GM21737 (cell line): Measurements from ENCODE around the gene SGF29.
"Not testable (repeated sequence)": the region's sequence is repeated elsewhere in the genome, so short reads cannot be mapped to it uniquely, and the experiment has no call there.

Experiments
- ATAC-seq: cut with Tn5 transposase; IDR thresholded peaks from one replicate; pipeline ENCODE4 v1.9.1; 2021; ENCODE audit warnings: mild to moderate bottlenecking, moderate library complexity; ENCODE audit not compliant: unreplicated experiment

The SGF29 gene

DNA sequence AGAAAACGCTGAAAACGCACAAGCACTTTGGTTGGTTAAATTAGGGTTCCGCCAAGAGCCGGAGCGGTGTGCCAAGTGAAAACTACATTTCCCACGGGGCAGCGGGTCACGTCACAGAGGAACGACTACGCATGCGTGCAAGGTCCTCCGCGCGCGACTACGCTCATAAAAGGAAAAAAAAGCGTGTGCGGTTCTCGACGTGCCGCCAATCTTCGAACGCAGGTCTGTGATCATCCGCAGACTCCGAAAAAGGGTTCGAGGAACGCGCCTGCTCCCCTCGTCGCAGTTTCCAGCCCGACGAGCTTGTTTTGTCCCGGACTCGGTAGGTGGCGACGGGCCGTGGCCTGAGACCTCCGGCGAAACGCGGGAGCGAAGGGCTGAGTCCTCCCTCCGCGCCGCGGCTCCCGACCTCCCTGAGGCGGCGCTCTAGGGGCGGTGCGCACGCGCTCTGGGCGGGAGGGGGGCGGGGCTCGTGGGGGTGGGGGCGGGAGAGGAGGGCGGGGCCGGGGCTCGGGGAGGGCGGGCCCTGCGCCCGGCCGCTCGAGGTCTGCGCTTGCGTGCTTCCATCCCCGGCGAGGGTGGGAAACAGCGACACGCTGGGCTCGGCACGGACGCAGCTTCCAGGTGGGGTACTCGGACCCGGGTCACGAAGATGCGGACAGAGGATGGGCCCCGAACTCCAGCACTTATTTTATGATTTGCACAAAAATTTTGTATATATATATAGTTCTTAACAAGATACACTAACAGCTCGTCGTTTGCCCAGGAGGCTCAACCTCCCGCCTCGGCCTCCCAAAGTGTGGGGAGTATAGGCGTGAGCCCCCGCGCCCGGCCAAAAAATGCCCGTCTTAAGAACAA, at the start of gene SGF29:
SGF29 (plus strand) TSS at position 145 of the 858 bp plus-strand sequence. CDS start 27,150 bp downstream, outside the sequence.
- peak; percentile 75 for ATAC-seq

DNA sequence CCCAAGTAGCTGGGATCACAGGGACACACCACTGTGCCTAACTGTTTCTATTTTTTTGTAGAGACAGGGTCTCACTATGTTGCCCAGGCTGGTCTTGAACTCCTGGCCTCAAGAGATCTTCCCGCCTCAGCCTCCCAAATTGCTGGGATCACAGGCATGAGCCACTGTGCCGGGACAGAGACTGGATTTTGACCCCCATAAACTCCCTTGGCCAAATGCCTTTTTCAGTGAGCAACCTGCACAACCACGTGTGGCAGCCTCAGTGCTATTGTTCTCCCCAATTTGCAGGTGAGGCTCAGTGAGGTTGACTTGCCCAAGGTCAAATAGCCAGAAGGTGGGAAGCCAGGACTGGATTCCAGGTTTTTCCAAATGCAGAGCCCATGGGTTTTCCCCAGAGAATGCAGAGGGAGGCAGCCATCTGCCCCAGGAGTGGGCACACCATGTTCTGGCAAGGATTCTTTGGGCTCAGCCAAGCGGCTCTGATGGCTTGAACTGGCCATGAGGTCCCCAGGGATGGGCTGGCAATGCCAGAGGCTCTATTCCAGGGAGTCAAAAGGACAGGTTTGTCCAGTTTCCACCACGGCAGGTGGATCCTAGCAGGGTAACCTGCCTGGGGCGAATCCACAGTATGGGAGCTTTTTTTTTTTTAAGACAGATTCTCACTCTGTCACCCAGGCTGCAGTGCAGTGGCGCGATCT, 48.9 kb upstream of the SGF29 start:
- ATAC-seq = no peak

DNA sequence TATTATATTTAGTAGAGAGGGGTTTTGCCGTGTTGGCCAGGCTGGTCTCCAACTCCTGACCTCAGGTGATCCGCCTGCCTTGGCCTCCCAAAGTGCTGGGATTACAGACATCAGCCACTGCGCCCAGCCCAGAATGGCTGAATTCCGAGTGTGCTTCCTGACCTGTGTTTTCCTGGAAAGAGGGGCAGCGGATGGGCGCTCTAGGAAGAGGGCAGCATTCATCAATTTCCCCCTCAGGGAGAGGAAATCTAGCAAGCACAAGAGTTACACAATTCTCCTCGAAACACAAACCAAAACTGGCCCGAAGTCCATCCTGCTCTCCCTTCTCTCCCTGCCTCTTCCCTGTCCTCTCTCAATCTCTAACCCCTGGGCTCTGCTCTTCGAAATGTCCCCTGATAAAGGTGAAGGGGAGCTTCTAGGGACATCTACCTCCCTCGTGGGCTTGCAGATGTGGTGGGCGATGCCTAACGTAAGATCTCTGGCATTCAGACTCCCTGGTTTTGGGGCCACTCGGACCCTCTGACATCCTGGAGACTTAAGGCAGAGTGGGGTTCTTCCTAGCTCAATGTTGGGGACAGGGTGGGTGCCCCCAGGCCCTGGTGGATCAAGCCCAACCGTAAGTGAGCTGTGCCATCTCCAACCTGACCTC, 48.1 kb upstream of the SGF29 start:
- no peak for ATAC-seq

DNA sequence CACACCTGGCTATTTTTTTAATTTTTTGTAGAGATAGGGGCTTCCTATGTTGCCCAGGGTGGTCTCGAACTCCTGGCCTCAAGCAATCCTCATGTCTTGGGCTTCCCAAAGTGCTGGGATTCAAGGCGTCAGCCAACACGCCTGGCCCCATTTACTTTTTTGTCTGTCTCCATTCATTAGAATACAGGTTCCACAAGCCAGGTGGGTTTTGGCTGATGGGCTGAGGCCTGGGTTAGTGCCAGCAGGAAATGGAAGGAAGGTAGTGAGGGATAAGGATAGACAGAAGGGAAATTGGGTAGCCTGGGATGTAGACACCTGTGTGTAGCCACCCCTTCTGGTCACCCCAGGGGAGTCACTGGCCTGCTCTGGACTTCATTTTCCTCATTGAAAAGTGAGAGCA, 42.7 kb upstream of the SGF29 start:
- no peak for ATAC-seq

DNA sequence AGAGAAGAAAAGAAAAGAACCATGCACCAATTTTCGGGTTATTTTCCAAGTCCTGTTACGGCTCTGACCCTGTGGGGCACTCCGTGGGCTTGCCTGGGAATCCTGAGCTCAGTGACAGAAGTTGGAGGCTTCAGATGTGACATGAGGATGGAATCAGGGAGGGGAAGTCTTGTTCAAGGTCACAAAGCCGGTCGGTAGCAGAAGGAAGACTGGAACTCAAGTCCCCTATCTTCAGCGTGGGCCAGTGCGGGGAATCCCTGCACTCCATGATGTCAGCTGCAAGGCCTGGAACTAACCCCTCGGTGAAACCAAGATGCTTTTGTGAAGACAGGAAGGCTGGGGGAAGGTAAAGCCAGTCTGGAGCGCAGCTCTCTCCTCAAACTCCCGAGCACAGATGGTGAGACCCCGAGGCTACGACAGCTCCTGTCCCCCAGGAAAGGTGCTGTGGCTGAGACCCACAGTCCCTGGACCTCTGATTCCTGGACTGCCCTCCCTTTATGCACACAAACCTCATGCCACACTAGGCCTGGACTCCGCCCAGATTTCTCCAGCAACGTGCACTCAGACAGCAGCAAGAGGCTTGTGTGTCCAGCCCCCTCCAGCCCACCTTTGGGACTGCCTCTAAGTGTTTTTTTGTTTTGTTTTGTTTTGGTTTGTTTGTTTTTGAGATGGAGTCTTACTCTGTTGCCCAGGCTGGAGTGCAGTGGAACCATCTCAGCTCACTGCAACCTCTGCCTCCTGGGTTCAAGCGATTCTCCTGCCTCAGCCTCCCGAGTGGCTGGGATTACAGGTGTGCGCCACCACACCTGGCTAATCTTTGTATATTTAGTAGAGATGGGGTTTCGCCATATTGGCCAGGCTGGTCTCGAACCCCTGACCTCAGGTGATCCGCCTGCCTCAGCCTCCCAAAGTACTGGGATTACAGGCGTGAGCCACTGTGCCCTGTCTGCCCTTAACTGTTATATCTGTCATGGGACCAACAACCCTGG, 41.6 kb upstream of the SGF29 start:
- no peak for ATAC-seq

DNA sequence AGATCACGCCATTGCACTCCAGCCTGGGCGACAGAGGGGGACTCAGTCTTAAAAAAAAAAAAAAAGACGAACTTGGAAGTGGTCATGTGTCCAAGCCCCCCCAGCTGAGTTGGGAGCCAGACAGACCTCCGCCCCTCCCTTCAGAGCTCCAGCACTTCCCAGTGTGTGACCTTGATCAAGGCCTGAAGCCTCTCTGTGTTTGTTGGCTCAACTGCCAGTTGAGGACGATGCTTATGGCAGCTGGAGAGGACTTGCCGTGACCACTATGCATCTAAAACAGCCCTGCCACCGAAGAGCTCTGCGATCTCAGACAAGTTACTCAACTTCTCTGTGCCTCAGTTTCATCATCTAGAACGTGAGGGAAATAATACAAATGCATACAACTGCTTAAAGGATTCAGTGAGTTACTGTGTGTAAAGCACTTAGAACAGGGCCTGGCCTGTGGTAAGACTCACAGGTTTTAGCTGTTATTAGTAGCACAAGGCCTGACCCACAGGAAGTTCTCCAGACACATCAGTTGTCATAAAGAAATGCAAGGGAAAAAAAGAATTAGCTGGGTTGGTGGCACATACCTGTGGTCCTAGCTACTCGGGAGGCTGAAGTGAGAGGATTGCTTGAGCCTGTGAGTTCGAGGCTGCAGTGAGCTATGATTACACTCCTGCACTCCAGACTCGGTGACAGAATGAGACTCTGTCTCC, 40.1 kb upstream of the SGF29 start:
- no peak for ATAC-seq

DNA sequence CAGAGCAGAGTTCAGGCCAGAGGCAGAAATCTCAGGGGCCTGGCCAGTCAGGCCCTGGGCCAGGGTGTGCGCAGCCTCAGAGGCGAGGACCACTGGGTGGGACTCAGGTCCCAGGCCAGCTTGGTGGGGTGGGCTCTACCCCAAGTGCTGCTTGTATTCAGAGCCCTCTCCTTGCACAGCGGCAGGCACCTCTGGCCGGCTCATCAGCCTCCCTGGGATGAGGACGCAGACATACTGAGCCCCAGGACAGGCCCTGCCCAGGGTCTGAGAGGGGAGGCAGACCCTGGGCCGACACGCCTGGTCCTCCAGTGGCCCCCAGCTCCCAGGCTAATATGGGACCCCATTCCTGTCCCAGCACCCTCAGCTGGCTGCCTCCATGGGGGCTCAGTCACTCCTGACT, 39.5 kb upstream of the SGF29 start:
- ATAC-seq = no peak

DNA sequence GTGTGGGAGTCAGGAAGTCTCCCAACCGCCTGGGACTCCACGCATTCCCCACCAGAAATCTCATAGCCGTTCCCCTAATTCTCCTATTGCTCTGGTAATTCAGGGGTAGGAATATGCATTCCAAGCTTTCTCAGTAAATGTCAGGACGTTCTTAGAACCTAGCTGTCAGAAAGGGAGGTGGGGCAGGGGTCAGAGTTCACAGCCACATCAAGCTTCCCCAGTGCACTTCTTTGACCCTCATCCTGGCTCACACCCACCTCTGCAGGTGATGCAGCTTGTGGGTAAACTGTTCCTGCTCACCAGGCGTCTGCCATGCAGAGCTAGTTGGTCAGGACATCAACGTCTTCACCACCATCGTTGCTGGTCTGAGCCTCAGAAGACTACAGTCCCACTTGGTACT, 33.0 kb upstream of the SGF29 start:
- no peak for ATAC-seq

DNA sequence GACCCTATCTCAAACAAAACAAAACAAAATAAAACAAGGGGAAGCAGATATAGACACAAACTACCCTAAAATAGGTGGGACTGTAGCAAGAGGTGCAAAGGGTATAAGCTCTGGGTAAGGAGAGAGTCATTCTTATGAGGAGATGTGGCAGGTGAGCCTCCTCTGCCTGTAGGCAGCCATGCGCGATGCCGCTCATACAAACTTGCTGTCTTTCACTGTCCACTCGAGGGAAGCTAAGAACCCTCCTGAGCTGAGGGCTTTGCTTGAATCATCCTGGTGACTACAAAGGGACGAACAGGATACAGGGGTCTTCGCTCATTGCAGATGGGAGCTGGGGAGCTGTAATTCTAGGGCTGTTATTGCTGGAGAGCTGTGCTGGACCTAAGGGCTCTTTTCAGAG, 32.3 kb upstream of the SGF29 start:
- ATAC-seq = no peak

DNA sequence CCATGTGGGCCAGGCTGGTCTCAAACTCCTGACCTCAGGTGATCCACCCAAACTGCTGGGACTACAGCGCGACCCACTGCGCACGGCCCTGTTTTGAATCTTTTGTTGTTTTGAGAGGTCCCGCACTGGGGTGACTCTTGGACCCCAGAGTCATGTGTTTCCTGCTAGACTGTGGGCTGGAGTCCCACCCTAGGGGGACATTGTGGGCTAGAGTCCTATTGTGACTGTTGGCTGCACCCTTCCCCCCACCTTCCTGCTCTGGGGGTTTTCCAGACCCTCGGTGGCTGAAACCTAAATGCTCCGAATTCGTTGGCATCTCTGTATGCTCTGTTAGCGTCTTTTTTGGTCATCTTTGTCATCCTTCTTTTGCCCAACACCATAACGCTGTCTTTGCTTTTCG, 30.9 kb upstream of the SGF29 start:
- ATAC-seq = no peak

DNA sequence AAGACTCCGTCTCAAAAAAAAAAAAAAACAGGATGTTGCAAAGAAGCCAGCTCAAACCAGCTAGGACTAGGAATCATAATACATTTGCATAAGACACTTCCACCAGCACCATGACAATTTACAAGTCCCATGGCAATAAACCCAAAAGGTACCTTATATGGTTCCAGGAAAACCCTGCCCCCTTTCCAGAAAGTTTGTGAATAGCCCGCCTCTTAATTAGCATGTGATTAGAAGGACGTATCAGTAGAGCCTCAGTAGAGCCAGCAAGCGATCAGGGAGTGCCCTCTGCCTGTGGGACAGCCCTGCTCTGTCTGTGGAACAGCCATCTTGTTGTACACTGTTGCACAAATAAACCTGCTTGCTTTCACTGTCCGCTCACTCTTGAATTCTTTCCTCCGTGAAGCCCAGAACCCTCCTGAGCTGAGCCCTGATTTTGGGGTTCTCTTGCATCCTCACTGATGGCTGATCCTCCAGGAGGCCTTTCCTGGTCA, 29.0 kb upstream of the SGF29 start:
- no peak for ATAC-seq

DNA sequence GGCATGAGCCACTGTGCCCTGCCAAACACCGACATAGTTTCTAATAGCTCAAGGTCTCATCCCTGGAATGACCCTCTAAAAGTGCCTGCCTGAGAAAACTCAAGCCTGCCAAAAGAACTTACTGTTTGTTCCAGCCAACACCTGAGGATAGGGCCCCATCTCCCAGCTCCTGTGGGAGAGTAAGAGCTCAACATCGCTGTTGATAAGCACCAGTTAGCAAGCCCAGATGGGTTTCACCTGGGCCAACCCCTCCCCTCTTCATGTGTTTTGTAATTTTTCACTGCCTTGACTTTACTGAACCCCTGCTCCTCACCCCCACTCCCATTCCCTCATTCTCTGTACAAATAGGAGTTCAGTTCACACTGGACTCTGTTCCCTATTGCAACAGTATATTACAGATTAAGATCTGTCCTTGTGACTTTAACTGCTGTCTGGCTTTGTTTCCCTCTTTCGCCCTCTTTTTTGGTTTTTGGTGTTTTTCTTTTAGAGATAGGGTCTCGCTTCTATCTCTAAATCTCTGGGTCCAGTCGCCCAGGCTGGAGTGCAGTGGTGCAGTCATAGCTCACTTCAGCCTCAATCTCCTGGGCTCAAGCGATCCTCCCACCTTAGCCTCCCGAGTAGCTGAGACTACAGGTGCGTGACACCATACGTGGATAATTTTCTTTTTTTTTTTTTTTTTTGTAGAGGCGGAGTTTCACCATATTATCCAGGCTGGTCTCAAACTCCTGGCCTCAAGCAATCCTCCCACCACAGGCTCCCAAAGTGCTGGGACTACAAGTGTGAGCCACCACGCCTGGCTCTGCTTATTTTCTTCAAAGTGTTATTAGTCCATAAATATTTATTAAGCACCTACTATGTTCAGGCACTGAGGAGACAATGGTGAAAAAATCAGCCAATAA, 27.3 kb upstream of the SGF29 start:
- no peak for ATAC-seq

DNA sequence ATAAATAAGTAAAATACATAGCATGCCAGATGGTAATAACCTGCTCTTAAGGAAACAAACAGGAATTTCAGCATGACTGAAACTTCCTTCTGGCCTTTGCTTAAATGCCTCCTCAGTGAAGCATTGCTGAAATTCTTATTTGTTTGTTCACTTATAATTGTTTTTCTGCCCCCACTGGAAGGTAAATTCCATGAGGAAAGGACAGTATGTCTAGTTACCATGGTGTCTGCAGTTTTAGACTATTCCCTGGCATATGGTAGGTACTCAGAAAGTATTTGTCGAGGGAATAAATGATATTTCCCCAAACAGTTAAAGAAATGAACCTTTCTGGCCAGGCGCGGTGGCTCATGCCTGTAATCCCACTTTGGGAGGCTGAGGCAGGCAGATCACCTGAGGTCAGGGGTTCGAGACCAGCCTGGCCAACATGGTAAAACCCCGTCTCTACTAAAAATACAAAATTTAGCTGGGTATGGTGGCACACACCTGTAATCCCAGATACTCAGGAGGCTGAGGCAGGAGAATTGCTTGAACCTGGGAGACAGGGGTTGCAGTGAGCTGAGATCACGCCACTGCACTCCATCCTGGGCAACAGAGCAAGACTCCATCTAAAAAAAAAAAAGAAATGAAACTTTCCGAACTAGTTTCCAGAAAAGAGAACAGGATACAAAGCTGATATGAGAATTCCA, 26.5 kb upstream of the SGF29 start:
- not testable (repeated sequence) for ATAC-seq

DNA sequence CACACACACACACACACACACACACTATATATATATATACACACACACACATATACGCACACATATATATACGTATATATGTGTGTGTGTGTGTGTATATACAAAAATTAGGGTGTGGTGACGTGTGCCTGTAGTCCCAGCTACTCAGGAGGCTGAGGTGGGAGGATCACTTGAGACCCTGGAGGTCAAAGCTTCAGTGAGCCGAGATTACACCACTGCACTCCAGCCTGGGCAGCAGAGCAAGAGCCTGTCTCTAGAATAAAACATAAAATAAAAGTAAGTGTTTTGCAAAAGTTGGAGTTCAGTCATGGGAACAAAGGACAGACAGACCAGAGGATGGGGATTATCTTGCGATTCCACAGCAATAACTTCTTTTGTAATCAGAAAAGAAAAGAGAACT, 25.7 kb upstream of the SGF29 start:
- no peak for ATAC-seq

DNA sequence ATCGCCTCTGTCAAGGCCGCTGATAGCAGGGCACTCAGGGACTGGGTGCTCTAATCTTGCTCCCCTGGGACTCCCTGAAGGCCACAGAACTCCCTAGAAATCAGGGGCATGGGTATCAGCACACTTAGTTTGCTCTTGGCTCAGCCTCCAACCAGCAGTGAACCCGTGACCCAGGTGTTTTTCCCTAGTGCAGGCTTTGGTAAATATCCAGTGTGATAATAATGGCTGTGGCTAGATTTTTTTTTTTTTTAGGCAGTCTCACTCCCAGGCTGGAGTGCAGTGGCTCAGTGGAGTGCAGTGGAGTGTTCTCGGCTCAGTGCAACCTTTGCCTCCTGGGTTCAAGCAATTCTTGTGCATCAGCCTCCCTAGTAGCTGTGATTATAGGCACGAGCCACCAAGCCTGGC, 25.3 kb upstream of the SGF29 start:
- ATAC-seq = no peak

DNA sequence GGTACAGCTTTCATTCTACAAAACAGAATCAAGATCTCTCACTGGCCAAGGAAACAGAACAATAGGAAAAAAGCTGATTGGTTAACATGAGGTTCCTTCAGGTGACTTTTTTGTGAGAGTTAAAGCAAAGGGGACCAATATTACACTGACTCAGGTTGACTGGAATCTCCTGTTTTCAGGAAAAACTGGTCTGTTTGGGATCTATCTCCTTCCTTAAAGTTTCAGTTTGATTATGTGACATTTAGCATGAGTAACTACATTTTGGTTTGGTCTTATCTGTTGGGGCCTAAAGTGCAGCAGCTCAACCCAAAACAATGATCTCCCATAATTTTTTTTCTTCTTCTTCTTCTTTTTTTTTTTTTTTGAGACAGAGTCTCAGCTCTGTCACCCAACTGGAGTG, 24.6 kb upstream of the SGF29 start:
- ATAC-seq = no peak

DNA sequence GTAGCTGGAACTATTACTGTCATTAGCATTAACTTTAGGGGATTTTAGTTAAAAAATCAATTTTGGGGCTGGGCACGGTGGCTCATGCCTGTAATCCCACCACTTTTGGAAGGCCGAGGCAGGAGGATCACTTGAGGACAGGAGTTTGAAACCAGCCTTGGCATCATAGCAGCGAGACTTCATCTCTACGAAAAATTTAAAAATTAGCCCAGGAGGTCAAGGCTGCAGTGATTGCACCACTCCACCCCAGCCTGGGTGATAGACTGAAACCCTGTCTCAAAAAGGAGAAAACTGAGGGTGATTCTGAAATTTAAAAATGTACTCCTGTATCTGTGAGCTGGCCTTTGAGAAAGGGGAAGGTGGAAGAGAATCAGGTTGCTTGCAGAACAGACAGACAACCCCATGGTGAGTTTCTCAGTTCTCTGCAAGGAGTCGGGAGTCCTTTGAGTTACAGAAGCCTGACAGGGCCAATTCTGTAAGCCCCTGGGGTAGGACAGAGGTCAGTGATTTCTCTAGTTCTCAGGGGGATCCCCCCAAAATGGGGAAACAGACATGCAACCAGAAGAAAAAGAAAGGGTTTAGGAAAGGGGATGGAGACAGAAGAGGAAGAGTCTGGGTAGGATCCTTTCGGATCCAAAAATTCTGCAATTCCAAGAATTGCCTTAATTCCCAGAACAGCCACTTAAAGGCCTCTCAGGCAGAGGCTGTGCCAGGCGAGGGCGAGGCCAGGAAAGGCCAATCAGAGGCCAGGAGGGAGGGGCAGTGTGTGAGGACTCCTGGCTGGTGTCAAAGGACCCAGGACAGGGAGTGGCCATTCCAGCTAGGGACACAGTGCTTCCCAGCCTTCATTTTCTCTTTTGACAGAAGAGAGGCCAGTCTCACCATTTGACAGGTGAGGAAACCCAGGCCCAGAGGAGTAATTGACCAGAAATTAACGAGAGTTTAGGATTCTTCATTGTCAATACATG, 21.7 kb upstream of the SGF29 start:
- no peak for ATAC-seq
